Measurements from ENCODE around the gene BARHL1. TPM values are rescaled to one million over a fixed set of nuclear protein-coding genes. Genes with fewer than 3 reads are reported as not detected.

Gene BARHL1
- polyA plus RNA-seq, 1 of the 3 experiments (the other 2 are of a cell fraction): not detected

DNA sequence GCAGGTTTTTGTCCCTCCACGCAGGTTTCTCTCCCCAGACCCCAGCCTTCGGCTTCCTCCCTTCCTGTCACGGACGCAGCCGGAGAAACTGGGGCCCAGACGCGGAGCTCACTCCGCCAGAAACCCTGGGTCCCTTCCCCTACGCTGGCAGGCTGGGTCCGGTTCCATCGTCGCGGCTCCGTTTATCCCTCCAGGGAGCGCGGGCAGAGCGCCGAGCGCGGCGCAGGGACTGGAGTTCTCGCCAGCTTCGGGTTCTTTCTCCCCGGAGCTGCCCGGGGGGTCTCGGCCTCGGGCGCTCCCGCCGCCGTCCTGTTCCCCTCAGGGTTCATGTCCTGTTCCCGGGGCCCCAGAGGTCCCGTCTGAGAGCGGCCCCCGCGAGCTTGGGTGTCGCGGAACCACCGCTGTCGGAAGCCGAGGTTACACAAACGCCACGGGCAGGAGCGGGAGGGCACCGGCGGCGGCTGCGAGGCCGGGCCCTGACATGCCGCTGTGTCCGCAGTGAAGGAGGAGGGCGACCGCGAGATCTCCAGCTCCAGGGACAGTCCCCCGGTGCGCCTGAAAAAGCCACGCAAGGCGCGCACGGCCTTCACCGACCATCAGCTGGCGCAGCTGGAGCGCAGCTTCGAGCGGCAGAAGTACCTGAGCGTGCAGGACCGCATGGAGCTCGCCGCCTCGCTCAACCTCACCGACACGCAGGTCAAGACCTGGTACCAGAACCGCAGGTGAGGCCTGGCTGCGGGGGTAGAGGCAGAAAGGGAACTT, 4.6 kb downstream of the BARHL1 start:
- Histone ChIP-seq H3K27me3 (ENCODE audit: insufficient read depth) (peaks cover 77% of the 10 kb centered on the region), H3K36me3 (replicated peaks in 1 of 2; ENCODE audit: control insufficient read depth in 1 of 2, insufficient read depth in 2 of 2, low read length in 1 of 2) (no peaks in the 10 kb centered on the region), H3F3A (replicated peaks; ENCODE audit: insufficient read depth) (no peaks in the 10 kb centered on the region), H3K27ac (ENCODE audit: low read depth in 2 of 2, low read length in 1 of 2) (no peak overlapping the region), H3K9me2 (no peaks in the 10 kb centered on the region), H3K9ac (no peak overlapping the region), H3K4me1 (ENCODE audit: control insufficient read depth in 1 of 2, insufficient read depth in 2 of 2, low read depth in 1 of 2, low read length in 1 of 2) (peaks cover 4 to 5% of the 10 kb centered on the region in 2 experiments; a peak in 1 of 4 replicates), H3K79me2 (ENCODE audit: insufficient read depth) (no peaks in the 10 kb centered on the region), H3K4me2 (no peak overlapping the region), H3K4me3 (ENCODE audit: low read depth in 2 of 2, low read length in 1 of 2) (no peak overlapping the region), H3K9me3 (no peaks in the 10 kb centered on the region), H4K20me1 (ENCODE audit: insufficient read depth) (peaks cover 52% of the 10 kb centered on the region), H2AFZ (ENCODE audit: low read depth) (no peak overlapping the region)
- DNase-seq: peak; percentile 66
- WGBS (ENCODE audit: low lambda C conversion rate): 43% methylated on average over 51 of the region's 74 CpGs
- POLR2A ChIA-PET: interaction anchor here (0.6 to 1.0 kb wide), 2 partner anchors 83 to 232 kb away, joined by 3 read pairs; partner anchors contain the start of gene SETX
- TF ChIP-seq RXRA (IDR thresholded peaks at IDR 0.05; ENCODE audit: borderline replicate concordance, low read depth) (no peak), TEAD4 (IDR thresholded peaks at IDR 0.05; ENCODE audit: borderline replicate concordance, insufficient read depth) (no peak), EZH2phosphoT487 (IDR thresholded peaks at IDR 0.05; ENCODE audit: borderline replicate concordance, low read depth) (peak; percentile 21; the same call in 1 of the 2 replicates)
- CTCF ChIA-PET: interaction anchor here (0.7 to 3.5 kb wide), 6 partner anchors 11 to 244 kb away, joined by 3 to 20 read pairs (median 4); no protein-coding TSS in a partner anchor

DNA sequence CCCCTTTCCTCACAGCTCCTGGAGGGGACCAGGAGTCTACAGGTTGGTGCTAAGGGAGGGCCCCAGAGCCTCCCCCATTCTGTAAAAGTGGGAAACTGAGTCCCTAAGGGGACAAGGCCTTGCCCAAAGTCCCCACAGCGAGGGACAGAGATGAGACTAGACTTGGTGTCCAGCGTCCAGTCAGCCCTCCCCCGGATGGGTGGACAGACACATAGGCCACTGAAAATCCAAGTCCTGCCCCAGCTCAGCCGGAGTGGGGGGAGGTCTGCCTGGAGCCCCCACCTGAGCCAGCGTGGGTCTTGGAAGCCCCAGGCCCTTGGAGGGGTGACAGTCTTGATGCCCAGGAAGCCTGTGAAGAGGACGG, 5.2 kb downstream of the BARHL1 start:
- no peak for DNase-seq
- H3K9ac ChIP-seq: no peak overlapping the region
- H3K4me2 ChIP-seq: no peak overlapping the region
- TF ChIP-seq REST (IDR thresholded peaks at IDR 0.05; ENCODE audit: low read depth, low read length): no peak
- no peak for TF ChIP-seq FOXM1 (IDR thresholded peaks at IDR 0.05; ENCODE audit: low read depth)
- no peak for TF ChIP-seq USF1 (IDR thresholded peaks at IDR 0.05; ENCODE audit: borderline replicate concordance, low read depth)
- H3F3A ChIP-seq (replicated peaks; ENCODE audit: insufficient read depth): no peaks in the 10 kb centered on the region
- WGBS (ENCODE audit: low lambda C conversion rate): 59% methylated on average over 5 of the region's 6 CpGs
- no peaks in the 10 kb centered on the region for H3K36me3 ChIP-seq (replicated peaks in 1 of 2; ENCODE audit: control insufficient read depth in 1 of 2, insufficient read depth in 2 of 2, low read length in 1 of 2)
- peaks cover 0 to 5% of the 10 kb centered on the region in 2 experiments; a peak in 1 of 4 replicates for H3K4me1 ChIP-seq (ENCODE audit: control insufficient read depth in 1 of 2, insufficient read depth in 2 of 2, low read depth in 1 of 2, low read length in 1 of 2)
- H3K79me2 ChIP-seq (ENCODE audit: insufficient read depth): no peaks in the 10 kb centered on the region
- ChIA-PET CTCF (interaction anchor here (0.7 to 3.5 kb wide), 8 partner anchors 12 to 318 kb away, joined by 3 to 20 read pairs (median 4); no protein-coding TSS in a partner anchor), POLR2A (interaction anchor here (1.0 kb wide), 1 partner anchor 83 kb away, joined by 3 read pairs; no protein-coding TSS in a partner anchor)
- H3K27me3 ChIP-seq (ENCODE audit: insufficient read depth): peaks cover 77% of the 10 kb centered on the region
- peaks cover 51% of the 10 kb centered on the region for H4K20me1 ChIP-seq (ENCODE audit: insufficient read depth)
- no peak overlapping the region for H3K27ac ChIP-seq (ENCODE audit: low read depth in 2 of 2, low read length in 1 of 2)
- no peaks in the 10 kb centered on the region for H3K9me3 ChIP-seq
- H3K9me2 ChIP-seq: no peaks in the 10 kb centered on the region
- H2AFZ ChIP-seq (ENCODE audit: low read depth): no peak overlapping the region
- H3K4me3 ChIP-seq (ENCODE audit: low read depth in 2 of 2, low read length in 1 of 2): no peak overlapping the region

All from SK-N-SH (cell line).